Activated effector memory CD4-positive, alpha-beta T cell treated with Interleukin-2 at 50 U/mL for 16 hours (primary cell): Measurements from ENCODE around the gene NUP93.

ENCODE experiments used
- DNase-seq: peaks from one replicate; pipeline ENCODE4 v3.0.0-alpha.2; 2020

The NUP93 gene

DNA sequence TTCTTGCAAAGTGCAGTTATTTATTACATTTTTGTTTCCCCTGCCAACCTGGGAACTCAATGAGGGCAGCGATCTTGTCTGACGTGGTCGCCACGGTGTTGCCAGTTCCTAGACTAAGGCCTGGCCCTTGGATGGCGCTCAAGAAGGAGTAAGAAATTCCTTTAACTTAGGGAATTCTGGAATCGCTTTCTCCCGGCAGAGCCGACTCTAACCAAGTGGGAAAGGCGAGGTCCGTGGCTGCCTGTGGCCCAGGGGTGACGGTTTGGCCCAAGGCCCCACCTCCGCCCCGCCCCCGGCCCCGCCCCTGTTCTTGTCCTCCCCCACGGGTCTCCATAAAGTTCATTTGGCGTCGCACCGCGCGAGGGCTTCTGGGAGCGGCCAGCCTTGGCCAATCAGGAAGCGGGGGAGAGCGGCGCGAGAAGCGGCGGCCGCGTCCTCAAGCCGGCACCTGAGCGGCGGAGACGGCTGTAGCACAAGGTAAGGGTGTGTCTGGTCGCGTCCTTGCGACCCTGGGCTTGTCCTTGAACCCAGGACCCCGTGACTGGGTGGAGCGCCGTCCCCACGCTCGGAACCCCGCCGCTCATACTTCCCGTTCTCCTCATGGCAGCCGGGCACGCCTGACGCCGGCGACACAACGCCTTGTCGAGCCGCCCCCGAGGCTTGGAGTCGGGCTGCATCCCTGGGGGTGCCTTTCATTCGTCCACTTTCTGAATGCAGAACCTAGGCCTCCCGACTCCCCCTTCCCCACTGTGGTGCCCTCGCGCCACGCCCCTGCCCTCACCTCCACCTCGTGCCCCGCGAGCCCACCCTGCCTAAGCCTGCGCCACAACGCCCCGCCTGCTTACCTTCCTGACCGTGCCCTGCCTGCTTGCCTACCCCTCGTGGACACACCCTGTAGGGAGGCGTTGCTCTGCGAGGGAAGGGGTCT, at the start of gene NUP93:
Gene NUP93 (plus strand): TSS at position 395 of the 928 bp plus-strand sequence. CDS start 18,119 bp downstream, outside the sequence.
- peak; percentile 86 for DNase-seq

GRCh38 chr16:56681939-56682702, 47.8 kb upstream of the NUP93 start, which contains the start of gene MT1X:
Gene MT1X, plus strand, starts transcription at chr16:56682470. Its CDS starts 71 bp downstream, at chr16:56682541.
- DNase-seq: peak; percentile 80

GRCh38 chr16:56682703-56683397, 47.1 kb upstream of the NUP93 start:
- DNase-seq: no peak

GRCh38 chr16:56683424-56684172, 46.3 kb upstream of the NUP93 start:
- no peak for DNase-seq

DNA sequence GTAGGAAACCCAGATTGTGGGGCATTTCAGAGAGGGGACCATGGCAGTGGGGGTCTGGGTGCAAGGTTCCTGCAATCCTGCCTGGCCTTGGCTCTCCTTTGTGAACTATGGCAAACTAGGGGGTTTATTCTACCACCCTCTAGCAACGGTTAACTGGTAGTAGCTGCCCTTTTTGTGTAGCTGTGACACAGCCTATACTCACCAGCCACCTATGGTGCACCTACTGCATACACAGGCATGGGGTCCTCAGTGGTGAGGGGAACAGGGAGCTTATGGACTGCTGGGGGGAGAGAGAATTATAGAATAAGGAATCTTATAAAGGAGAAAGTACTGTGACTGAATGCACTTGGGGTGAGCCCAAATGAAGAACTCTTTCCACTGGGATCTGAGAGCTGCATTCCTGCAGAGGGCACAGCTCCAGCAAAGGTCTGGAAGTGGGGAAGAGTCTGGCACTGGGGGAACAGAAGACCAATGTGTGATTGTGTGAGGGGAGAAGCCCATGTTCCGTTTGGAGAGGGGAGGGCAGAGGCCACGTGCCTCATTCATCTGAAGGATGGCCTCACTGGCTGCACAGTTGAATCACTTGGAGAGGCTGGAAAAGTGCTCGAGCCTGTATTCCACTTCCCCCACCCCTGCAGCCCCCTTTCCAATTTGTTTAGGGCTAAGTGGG, 45.5 kb upstream of the NUP93 start:
- no peak for DNase-seq

DNA sequence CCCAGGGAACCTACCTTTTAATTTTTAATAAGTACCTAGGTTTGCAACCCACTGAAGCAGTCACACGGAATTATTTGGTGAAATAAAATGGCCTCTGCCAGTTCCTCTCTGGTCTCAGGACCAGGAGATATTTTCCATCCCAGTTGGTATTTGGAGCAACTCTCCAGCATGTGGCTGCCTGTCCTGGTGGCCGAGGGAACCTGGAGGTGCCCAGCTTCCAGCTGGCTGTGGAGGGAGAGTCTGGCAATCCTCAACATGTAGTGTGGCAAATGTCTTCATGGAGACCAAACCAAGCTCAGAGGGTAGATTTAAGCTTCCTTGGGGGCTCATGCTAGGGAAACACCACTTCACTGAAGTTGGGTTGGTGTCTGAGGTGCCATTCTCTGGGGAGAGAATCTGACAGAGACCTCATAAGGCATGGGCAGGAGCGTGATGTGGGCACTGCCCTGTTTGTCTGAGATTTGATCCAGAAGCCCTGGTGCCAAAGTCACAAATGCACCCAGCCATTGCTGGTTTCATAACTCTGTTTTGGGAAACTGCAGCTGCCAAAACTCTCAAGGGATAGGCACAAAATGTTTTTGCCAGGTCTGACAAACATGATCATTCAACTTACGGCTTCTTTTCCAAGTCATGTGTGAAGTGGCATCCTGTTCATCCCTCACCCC, 44.9 kb upstream of the NUP93 start:
- DNase-seq: no peak

GRCh38 chr16:56686758-56687157, 43.2 kb upstream of the NUP93 start:
- no peak for DNase-seq

DNA sequence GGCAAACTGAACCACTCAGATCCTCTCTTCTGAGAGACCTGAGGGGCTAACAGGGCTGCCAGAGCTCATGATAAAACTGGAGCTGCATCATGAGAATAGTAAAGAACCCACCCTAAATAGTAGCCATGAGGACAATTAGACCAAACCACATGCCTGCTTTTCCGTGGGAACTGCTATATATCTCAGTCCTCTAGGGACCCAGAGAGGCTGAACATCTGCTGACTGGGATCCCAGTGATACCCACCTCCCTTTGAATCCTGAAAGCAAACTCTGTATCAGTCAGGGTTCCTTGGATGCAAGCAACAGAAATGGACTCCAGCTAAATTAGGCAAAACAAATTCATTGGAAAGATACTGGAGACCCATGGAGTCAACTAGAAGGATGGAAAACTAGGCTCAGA, 41.2 kb upstream of the NUP93 start:
- DNase-seq: no peak

- no peak for DNase-seq
Measured at GRCh38 chr16:56689171-56689570, 40.8 kb upstream of the NUP93 start.

GRCh38 chr16:56690420-56691122, 39.4 kb upstream of the NUP93 start:
- DNase-seq: no peak

- DNase-seq: no peak
Measured at GRCh38 chr16:56691885-56692284, 38.0 kb upstream of the NUP93 start.

DNA sequence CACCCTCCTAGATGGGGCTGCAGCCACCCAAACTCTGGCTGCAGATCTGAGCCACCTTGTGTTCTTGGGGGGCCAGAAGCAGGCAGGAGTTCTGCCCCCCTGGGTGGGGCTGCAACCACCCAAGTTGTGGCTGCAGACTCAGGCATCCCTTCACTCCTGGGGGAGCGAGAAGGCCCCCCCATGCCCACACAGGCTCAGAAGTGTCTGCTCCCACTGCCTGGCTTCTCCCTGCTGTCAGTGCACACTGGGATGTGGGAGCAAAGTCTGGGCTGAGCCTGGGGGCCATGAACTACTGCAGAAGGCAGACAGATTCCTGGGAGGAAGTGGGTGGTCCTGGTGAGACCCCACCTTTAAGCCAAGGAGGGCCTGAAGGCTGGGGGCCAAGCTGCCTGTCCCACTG, 34.7 kb upstream of the NUP93 start:
- no peak for DNase-seq

GRCh38 chr16:56697456-56698155, 32.3 kb upstream of the NUP93 start:
- no peak for DNase-seq

GRCh38 chr16:56700195-56700594, 29.7 kb upstream of the NUP93 start:
- DNase-seq: no peak

GRCh38 chr16:56700631-56701030, 29.3 kb upstream of the NUP93 start:
- DNase-seq: no peak

GRCh38 chr16:56701534-56701933, 28.4 kb upstream of the NUP93 start:
- DNase-seq: no peak

DNA sequence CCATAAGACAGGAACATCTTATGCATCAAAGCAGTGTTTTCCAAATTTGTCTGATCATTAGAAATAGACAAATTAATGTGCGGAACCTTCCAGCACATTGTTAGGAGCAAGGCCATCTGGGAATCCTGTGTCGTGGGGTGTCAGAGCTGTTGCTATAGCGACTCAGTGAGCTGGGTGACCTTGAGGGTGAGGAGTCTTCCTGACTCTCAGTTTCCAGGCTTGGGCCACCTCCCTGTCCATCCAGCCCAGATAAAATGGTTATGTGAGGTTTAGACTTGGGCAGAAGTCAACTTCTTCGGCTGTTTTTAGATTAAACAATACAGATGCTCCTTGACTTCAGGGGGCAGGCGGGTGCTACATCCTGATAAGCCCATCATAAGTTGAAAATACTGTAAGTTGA, 27.1 kb upstream of the NUP93 start:
- DNase-seq: no peak

- DNase-seq: no peak
Measured at GRCh38 chr16:56708525-56709442, 21.1 kb upstream of the NUP93 start.
